ENCODE results near the gene JTB.

DNA sequence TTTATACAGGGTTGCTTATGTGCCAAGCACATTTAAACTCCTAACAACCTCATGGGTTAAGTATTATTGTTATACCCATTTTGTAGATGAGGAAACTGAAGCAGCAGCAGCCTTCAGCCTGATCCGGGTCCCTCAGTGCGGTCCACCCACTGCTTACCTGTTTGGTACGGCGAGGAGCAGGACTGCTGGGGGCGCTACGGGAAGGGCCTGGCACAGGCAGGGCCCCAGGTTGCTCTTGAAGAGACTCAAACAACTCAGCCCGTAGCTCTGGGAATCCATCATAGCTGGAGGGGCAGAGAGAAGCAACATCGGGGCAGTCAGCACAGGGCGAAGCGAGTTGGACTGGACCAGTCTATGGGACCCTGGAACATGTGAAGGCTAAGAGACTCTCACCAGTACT lies 40.1 kb downstream of the JTB start:
- no peak for TF ChIP-seq POLR2A (IDR thresholded peaks at IDR 0.05; ENCODE audit: low read depth, low read length)
- TF ChIP-seq, protein P1, sequence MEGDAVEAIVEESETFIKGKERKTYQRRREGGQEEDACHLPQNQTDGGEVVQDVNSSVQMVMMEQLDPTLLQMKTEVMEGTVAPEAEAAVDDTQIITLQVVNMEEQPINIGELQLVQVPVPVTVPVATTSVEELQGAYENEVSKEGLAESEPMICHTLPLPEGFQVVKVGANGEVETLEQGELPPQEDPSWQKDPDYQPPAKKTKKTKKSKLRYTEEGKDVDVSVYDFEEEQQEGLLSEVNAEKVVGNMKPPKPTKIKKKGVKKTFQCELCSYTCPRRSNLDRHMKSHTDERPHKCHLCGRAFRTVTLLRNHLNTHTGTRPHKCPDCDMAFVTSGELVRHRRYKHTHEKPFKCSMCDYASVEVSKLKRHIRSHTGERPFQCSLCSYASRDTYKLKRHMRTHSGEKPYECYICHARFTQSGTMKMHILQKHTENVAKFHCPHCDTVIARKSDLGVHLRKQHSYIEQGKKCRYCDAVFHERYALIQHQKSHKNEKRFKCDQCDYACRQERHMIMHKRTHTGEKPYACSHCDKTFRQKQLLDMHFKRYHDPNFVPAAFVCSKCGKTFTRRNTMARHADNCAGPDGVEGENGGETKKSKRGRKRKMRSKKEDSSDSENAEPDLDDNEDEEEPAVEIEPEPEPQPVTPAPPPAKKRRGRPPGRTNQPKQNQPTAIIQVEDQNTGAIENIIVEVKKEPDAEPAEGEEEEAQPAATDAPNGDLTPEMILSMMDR (conservative IDR thresholded peaks at IDR 0.05; ENCODE audit: low read depth, low read length) = no peak
